Caki2 (cell line): ENCODE results near the gene ST6GALNAC4. TPM values are rescaled to one million over a fixed set of nuclear protein-coding genes. Genes with fewer than 3 reads are reported as not detected.
A peak's percentile ranks its signal among the peaks of the same experiment; 100 is the strongest.
"Not testable (repeated sequence)": the region's sequence is repeated elsewhere in the genome, so short reads cannot be mapped to it uniquely, and the experiment has no call there.

Experiments
- DNase-seq: peaks from one replicate; pipeline ENCODE4 v3.0.0-alpha.2; 2015; ENCODE audit warnings: low read depth
- in situ Hi-C: cut with HindIII; loops from 2 replicates; pipeline ENCODE4 v1.10.0; 2016; ENCODE audit warnings: low sequenced_read_pairs, low pct_unique_long_range_greater_than_20kb, mixed read lengths
- total RNA-seq: library from RNA; depleted of rRNA; stranded (reverse); fragments of >200 nt; shearing (Covaris generic); gene quantifications from 2 replicates; pipeline ENCODE4 v1.2.3, GENCODE V29; 2014; ENCODE audit warnings: low replicate concordance

The ST6GALNAC4 gene
- total RNA-seq, 1 experiment from 2014 or later: 18.1 TPM

GRCh38 chr9:127880143-127880542 is 36.7 kb downstream of the ST6GALNAC4 start:
- in situ Hi-C loops: no loop called here
- DNase-seq: no peak

DNA sequence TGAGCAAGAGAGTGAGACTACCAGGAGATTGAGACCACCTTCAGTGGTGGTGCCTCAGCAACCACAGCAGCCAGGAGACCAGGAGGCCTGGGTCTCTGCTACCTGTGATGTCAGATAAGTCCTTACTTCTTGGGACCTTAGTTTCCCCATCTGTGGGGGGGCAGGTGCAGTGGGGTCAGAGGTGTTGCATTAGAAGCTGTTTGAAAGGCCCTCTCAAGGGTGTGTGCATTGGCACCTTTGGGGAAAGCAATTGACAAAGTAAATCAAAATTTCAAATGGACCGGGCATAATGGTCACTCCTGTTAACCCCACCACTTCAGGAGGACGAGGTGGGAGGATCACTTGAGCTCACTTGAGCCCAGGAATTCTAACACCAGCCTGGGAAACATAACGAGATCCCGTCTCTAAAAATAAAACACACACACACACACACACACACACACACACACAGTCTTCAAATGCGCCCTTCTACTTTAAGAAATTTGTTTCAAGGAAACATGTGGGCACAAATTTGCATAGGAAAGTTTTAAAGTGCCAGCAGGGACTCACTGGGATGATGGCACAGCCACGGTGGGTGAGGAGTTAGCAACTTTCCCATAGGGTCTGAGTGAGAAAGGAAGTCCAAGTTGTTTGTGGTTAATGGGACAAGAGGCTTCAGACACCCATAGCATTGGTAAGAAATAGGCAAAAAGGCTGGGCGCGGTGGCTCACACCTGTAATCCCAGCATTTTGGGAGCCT is 38.0 kb downstream of the ST6GALNAC4 start:
- in situ Hi-C loops: no loop called here
- DNase-seq: no peak

GRCh38 chr9:127878001-127878651 is 38.7 kb downstream of the ST6GALNAC4 start:
- in situ Hi-C loops: no loop called here

GRCh38 chr9:127877566-127877998 is 39.3 kb downstream of the ST6GALNAC4 start, which contains the start of gene AK1:
Gene AK1, minus strand, starts transcription at chr9:127877675. Its CDS starts 3,058 bp downstream, at chr9:127874617.
- in situ Hi-C loops: no loop called here
- DNase-seq: no peak

More at GRCh38 chr9:127878001-127878651, 38.7 kb downstream of the ST6GALNAC4 start:
- no peak for DNase-seq

- no peak for DNase-seq
- in situ Hi-C loops: no loop called here
These were observed 39.9 kb downstream of the ST6GALNAC4 start for GRCh38 chr9:127876764-127877562.

- in situ Hi-C loops: no loop called here
- DNase-seq: no peak
These were observed 40.6 kb downstream of the ST6GALNAC4 start for GRCh38 chr9:127876026-127876763.

DNA sequence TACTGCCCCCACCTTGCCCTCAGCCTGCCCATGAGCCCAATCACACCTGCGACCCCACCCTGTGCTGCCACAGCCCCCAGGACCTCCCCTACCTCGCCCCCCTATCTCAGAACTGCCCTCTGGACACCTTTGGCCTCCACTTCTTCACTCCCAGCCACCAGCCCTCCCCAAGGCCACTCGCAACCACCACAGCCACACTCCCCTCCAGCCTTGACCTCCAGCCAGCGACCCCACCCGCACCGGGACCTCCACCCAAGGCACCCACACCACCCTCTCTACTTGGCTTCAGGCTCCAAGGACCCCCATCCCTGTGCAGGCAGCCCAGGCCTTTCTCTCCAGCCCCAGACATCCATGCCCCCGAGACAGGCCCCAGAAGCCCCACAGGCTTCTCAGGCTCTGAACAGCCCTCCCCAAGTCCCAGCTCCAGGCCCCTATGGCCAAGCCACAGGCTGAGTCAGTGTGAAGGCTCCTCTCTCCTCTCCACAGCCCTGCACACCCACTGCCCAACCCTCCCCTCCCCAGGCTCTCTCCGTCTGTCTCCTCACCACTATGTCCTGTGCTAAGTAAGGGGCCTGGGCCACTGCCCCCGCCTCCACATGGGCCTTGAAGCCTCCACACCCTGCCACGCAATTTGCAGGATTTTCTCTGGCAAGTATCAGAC is 41.4 kb downstream of the ST6GALNAC4 start:
- in situ Hi-C loops: no loop called here
- DNase-seq: no peak

DNA sequence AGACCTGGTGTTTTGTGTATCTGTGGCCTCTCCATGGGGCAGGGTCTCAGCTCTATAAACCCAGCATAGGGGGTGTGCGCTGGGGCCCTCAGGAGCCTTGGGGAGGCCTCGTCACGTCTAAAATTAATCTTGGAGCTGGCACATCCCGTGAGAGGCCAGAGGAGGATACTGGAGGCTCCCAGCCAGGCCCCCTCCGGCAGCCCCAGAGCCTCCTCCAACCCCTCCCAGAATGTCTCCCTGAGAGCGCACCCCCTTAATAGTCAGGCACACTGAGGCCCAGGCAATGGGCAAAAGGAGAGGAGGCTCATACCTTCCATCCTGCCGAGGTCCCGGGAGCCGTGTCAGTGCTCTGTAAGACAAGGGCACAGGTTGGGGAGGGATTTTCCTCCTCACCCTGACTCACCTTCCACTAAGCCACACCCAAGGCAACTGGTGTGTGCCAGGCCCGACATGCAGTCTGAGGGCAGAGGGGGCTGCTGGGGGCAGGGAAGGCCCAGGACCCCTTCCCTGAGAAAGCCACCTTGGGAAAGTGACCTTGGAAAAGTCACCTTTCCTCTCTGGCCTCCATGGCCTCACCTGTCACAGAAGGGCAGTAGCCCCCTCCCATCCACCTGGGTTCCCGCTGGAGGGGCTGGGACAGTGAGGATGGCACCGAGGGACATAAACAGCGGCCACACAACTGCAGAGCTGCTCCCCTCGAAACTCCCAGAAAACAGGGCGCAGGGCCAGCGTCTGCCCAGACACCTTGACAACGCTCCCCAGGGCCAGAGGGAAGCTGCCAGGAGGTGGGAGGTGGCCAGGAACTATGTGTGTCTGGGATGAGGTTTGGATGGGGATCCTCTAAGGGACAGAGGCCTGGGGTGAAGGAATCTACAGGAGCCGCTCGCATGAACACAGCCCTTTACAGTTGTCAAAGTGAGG is 42.3 kb downstream of the ST6GALNAC4 start:
- no peak for DNase-seq
- in situ Hi-C loops: no loop called here

- in situ Hi-C loops: no loop called here
- DNase-seq: no peak
These were observed 43.0 kb downstream of the ST6GALNAC4 start for GRCh38 chr9:127873886-127874285.

- in situ Hi-C loops: no loop called here
- DNase-seq: no peak
These were observed 43.6 kb downstream of the ST6GALNAC4 start for GRCh38 chr9:127873223-127873691.

DNA sequence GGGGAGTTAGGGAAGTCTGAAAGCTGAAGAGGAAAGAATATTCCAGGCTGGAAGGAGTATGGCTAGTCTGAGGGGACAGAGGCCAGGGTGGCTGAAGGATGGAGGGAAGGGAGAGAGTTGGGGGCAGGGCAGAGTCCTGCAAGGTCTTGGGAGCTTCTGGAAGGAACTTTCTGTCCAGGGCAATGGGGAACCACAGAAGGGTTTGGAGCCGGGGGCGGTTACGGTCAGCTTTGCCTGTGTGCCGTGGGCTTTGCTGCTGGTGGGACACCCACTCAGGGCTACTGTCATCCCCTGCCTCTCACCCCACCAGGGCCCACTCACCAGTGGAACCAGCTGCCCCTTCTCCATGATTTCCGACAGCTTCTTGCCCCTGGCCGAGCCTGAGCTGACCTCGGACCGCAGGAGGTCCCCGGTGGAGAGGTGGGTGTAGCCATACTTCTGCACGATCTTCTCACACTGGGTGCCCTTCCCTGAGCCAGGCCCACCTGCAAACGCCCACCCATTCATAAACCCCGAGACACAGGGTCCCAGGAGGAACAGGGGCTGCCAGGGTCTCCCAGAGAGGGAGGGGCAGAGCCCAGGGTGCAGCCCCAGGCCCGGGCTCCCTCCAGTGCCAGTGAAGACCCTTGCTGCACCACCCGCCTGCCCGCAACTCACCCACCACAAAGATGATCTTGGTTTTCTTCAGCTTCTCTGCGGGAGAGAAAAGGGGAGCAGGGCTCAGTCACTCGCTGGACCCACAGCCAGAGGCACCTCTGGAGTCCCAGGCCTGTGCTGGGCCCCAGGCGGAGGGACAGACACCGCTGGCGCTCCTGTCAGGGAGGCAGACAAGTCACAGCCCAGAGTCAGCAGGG is 44.2 kb downstream of the ST6GALNAC4 start:
- in situ Hi-C loops: no loop called here

DNA sequence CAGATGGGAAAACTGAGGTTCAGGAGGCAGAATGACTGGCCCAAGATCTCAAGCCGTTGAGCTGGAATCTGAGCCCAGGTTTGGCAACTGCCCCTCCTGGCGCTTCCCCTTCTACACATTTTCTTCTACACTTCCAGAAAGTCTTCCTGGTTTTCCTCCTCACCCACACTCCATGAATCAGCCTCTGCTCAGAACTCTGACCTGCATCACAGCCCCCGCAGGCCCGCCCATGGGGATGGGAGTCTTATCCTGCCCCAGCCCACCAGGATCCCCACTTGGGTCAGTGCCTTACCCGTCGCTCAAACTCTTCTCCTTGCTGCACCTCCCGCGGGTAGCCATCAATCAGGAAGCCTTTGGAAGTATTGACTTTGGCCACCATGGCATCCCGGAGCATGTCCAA is 45.3 kb downstream of the ST6GALNAC4 start:
- DNase-seq: no peak
- in situ Hi-C loops: no loop called here

More for the DNA sequence above, 44.2 kb downstream of the ST6GALNAC4 start:
- no peak for DNase-seq

- in situ Hi-C loops: no loop called here
- no peak for DNase-seq
These were observed 46.0 kb downstream of the ST6GALNAC4 start for GRCh38 chr9:127870887-127871286.

GRCh38 chr9:127870153-127870491 is 46.7 kb downstream of the ST6GALNAC4 start:
- in situ Hi-C loops, DNase-seq: not testable (repeated sequence)

- peak; percentile 75 for DNase-seq
- in situ Hi-C loops: no loop called here
These were observed 47.3 kb downstream of the ST6GALNAC4 start for GRCh38 chr9:127869310-127870152.
